Measurements from ENCODE around the gene WDR77. TPM values are rescaled to one million over a fixed set of nuclear protein-coding genes. Genes with fewer than 3 reads are reported as not detected.
A peak's percentile ranks its signal among the peaks of the same experiment; 100 is the strongest.

Gene WDR77
- total RNA-seq, 4 donors from 2014 or later: 19.0 to 33.0 (median 26.4) TPM

DNA sequence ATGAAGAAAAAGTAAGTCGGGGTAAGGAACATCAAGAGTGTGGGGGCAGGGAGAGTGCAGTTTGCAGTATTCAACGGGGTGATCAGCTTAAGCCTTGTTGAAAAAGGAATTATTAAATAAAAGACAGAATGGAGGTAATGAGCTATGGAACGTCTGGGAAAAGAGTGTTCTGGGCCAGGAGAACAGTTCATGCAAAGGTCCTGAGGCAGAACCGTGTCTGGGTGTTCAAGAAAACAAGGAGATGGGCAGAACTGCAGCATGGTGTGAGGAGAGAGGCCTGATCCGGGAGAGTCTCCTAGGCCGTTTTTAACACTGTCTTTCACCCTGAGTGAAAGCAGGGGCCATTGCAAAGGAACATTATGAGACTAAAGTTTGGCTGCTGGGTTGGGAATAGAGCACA lies 41.8 kb downstream of the WDR77 start:
- TF ChIP-seq, protein P1, sequence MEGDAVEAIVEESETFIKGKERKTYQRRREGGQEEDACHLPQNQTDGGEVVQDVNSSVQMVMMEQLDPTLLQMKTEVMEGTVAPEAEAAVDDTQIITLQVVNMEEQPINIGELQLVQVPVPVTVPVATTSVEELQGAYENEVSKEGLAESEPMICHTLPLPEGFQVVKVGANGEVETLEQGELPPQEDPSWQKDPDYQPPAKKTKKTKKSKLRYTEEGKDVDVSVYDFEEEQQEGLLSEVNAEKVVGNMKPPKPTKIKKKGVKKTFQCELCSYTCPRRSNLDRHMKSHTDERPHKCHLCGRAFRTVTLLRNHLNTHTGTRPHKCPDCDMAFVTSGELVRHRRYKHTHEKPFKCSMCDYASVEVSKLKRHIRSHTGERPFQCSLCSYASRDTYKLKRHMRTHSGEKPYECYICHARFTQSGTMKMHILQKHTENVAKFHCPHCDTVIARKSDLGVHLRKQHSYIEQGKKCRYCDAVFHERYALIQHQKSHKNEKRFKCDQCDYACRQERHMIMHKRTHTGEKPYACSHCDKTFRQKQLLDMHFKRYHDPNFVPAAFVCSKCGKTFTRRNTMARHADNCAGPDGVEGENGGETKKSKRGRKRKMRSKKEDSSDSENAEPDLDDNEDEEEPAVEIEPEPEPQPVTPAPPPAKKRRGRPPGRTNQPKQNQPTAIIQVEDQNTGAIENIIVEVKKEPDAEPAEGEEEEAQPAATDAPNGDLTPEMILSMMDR (IDR thresholded peaks at IDR 0.05): no peak
- TF ChIP-seq POLR2A (IDR thresholded peaks at IDR 0.05): no peak
- H3K4me1 ChIP-seq: peaks cover 0 to 5% (median 2%) of the 10 kb centered on the region in 4 donors
- H3K27ac ChIP-seq: peak overlapping the region in 1 of 4 donors; percentile 62
- H3K27me3 ChIP-seq: no peaks in the 10 kb centered on the region
- H3K9me3 ChIP-seq: no peaks in the 10 kb centered on the region
- no peak overlapping the region for H3K4me3 ChIP-seq
- no peaks in the 10 kb centered on the region for H3K36me3 ChIP-seq
- DNase-seq: no peak

DNA sequence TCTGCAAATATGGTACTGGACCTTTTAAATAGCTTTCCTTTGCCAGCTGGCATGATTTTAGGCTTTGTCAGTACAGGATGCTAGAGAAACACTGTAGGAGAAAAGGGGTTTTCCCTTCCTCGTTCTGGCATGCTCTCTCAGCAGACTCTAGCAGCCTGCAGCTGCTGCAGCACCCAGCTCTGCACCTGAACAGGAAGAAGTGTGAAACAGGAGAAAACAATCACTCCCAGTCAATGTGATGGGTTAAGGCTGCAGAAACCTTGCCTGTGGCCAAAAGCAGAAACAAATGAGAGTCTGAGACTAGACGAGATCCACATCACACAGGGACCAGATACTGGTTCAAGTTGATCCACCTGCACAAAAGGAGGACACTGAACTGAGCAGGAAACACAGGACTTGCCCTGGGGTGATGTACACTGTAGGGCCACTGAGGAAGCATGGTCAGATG lies 42.7 kb downstream of the WDR77 start:
- peaks cover 0 to 5% (median 2%) of the 10 kb centered on the region in 4 donors for H3K4me1 ChIP-seq
- DNase-seq: peak in 2 of 3 donors; percentile 69 to 79

DNA sequence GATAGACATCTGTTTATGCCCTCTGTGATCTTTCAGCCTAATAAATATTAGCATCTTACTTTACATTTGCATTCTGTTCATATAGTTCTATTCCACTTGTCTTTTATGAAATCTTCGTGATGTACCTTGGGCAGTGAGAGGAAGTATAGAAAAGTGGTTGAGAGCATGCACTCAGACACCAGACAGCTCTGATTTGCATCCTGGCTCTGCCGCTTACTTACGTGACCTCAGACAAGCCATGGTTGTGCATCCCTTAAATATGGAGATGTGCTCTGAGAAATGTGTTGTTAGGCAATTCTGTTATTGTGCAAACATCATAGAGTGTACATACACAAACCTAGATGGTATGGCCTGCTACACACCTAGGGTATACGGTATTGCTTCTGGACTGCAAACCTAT lies 44.5 kb downstream of the WDR77 start:
- TF ChIP-seq, protein P1 (IDR thresholded peaks at IDR 0.05): no peak
- no peak for TF ChIP-seq POLR2A (IDR thresholded peaks at IDR 0.05)
- Histone ChIP-seq H3K36me3 (no peaks in the 10 kb centered on the region), H3K27me3 (no peaks in the 10 kb centered on the region), H3K9me3 (no peaks in the 10 kb centered on the region), H3K27ac (no peak overlapping the region), H3K4me1 (peaks cover 0 to 5% (median 2%) of the 10 kb centered on the region in 4 donors), H3K4me3 (no peak overlapping the region)
- DNase-seq: peak in 2 of 3 donors; percentile 52 to 57

More for the DNA sequence above, 42.7 kb downstream of the WDR77 start:
- Histone ChIP-seq H3K36me3 (no peaks in the 10 kb centered on the region), H3K4me3 (no peak overlapping the region), H3K27me3 (no peaks in the 10 kb centered on the region), H3K27ac (peak overlapping the region in 1 of 4 donors; percentile 62), H3K9me3 (no peaks in the 10 kb centered on the region)
- TF ChIP-seq, protein P1 (IDR thresholded peaks at IDR 0.05): no peak
- no peak for TF ChIP-seq POLR2A (IDR thresholded peaks at IDR 0.05)

DNA sequence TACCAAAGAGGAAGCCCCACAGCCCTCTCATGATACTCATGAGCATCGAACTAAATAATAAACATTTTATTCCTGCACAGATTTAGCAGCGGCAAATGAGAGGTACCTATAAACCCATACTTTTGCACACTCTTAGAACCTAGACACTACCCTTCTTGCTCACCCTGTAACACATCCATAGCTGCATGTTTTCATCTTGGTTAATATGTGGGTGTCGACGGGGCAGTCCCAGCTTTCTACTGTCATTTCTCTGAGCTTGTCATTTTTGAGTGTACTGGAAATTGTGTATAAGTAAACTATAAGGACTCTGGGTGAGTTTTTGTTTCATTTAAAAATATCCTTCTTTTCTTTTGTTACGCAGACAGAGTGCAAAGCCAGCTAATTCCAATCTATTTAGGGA lies 47.0 kb downstream of the WDR77 start:
- no peak overlapping the region for H3K4me3 ChIP-seq
- TF ChIP-seq, protein P1 (IDR thresholded peaks at IDR 0.05): no peak
- TF ChIP-seq POLR2A (IDR thresholded peaks at IDR 0.05): no peak
- H3K27ac ChIP-seq: no peak overlapping the region
- H3K9me3 ChIP-seq: no peaks in the 10 kb centered on the region
- H3K4me1 ChIP-seq: peaks cover 0 to 5% (median 2%) of the 10 kb centered on the region in 4 donors
- no peaks in the 10 kb centered on the region for H3K36me3 ChIP-seq
- DNase-seq: no peak
- no peaks in the 10 kb centered on the region for H3K27me3 ChIP-seq

DNA sequence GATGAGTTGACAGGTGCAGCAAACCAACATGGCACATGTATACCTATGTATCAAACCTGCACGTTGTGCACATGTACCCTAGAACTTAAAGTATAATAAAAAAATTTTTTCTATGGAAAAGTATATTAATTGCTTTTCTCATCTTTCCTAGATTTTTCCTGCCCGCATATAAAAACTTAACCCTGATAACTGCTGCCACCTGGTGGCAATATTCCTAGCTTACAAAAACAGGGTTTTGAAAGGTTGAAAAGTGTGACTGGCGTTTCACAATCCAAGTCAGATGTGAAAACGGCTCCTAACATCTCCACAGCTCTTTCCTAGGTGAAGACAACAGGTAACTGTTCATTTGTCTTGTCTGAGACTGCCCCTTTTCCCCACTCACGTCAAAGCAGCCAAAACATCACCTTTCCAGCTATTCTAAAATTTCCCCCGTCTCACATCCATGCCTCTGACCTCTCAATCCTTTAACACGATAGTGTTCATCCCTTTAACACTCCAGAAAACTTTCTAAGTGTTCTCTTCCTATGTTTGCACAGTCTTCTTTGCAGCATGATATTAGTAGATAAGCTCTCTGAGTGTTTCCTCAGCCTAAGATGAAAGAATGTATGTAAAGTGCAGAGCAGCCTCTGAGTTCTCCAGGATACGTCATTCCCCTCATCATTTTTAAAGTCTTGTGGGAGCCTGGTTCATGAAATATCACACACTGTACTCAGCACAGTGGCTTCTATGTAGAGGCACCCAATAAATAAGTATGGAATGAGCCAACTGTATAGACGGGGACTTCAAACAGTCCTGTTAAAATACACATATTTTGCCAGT lies 49.1 kb downstream of the WDR77 start:
- Histone ChIP-seq H3K27me3 (no peaks in the 10 kb centered on the region), H3K4me3 (no peak overlapping the region), H3K4me1 (peaks cover 0 to 3% (median 0%) of the 10 kb centered on the region in 4 donors), H3K36me3 (no peaks in the 10 kb centered on the region), H3K27ac (no peak overlapping the region), H3K9me3 (no peaks in the 10 kb centered on the region)
- DNase-seq: peak in 2 of 3 donors; percentile 67 to 80
- no peak for TF ChIP-seq POLR2A (IDR thresholded peaks at IDR 0.05)
- TF ChIP-seq, protein P1 (IDR thresholded peaks at IDR 0.05): peak; percentile 51 to 88 (median 74)
